HL-60 (cell line): ENCODE measurements around the gene SOX2.

Experiments used
- POLR2AphosphoS5 ChIP-seq: IDR thresholded peaks from 2 replicates; pipeline ENCODE4 v1.6.1; 2012; ENCODE audit warnings: low read depth
- TF ChIP-seq, protein P1 (sequence below): IDR thresholded peaks from one replicate; pipeline ENCODE4 v1.5.1; 2011; ENCODE audit warnings: low read length, control low read depth, inconsistent platforms; ENCODE audit not compliant: insufficient read depth

DNA sequence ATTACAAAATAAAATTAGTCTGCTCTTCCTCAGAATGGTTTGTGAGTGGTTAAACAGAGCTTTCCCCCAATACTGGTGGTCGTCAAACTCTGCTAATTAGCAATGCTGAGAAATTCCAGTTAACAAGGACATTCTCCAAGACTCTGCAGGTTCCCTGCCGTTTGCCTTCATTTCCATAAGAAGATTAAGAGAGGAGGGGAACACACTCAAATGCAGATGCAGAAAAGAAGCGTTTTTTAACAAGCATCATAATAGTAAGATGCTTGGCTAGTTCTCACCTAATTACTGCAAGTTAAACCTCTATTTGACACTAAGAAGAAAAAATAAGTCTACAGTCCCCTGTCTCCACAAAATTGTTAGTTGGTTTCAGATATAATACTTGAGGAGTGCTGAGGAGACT lies 3.7 kb upstream of the SOX2 start:
- TF ChIP-seq, protein P1, sequence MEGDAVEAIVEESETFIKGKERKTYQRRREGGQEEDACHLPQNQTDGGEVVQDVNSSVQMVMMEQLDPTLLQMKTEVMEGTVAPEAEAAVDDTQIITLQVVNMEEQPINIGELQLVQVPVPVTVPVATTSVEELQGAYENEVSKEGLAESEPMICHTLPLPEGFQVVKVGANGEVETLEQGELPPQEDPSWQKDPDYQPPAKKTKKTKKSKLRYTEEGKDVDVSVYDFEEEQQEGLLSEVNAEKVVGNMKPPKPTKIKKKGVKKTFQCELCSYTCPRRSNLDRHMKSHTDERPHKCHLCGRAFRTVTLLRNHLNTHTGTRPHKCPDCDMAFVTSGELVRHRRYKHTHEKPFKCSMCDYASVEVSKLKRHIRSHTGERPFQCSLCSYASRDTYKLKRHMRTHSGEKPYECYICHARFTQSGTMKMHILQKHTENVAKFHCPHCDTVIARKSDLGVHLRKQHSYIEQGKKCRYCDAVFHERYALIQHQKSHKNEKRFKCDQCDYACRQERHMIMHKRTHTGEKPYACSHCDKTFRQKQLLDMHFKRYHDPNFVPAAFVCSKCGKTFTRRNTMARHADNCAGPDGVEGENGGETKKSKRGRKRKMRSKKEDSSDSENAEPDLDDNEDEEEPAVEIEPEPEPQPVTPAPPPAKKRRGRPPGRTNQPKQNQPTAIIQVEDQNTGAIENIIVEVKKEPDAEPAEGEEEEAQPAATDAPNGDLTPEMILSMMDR, result no peak
- TF ChIP-seq POLR2AphosphoS5, result no peak
